ENCODE data around the gene KIAA1143. TPM values are rescaled to one million over a fixed set of nuclear protein-coding genes. Genes with fewer than 3 reads are reported as not detected.
A peak's percentile ranks its signal among the peaks of the same experiment; 100 is the strongest.

Gene KIAA1143
- polyA plus RNA-seq, 1 experiment = 19.6 TPM

DNA sequence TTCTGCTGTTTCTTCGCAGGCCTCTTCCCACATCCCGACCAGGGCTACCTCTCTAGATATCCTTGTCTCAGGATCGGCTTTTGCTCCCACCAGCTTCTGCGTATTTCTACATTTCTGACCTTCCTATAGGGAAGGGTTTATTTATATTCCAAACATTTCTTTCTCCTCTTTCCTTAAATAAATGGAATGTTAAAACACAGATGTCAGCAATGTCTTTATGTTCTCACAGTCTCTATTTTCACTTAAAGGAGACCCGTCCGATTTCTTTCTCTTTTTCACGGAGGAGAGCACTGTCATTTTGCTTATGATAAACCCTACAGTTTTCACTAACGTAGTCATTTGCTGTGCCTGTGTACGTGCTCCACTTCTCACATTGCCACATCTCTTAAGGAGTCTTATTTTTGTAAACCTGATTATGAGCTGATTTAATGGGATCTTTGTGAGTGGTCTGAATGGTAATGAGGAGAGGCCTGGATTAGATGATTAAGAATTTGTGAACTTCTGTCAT, 805 bp upstream of the KIAA1143 start:
- CTCF ChIA-PET = interaction anchor here (0.8 to 1.4 kb wide), 2 partner anchors 10 to 152 kb away, joined by 3 read pairs; no protein-coding TSS in a partner anchor

DNA sequence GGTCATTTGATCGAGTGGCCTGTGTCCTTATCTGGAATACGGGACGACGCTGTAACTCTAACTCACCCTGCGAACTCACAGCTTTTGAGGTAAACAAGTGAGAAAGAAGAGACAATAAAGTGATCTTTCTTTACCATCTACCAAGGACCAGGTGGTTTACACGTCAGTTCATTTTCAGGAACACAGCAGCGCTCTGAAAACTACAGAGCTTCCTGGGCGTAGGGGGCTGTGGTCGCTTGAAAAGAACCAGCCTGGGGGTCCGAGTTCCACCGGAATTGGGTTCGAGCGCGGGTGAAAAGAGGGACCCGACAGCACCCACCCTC, 357 bp downstream of the KIAA1143 start:
- ChIA-PET CTCF (interaction anchor here (1.4 kb wide), 1 partner anchor 11 kb away, joined by 3 read pairs; no protein-coding TSS in a partner anchor), POLR2A (interaction anchor here (1.5 to 1.8 kb wide), 2 partner anchors 31 to 49 kb away, joined by 6 to 7 read pairs; partner anchors contain the start of genes ZNF501 and ZNF502)
- no peak for DNase-seq (ENCODE audit: low read depth, low spot score)
- Histone ChIP-seq H3K27me3 (ENCODE audit: control insufficient read depth, insufficient read depth, low read length) (no peaks in the 10 kb centered on the region), H3K27ac (ENCODE audit: low read depth, low read length) (peak overlapping the region; percentile 39), H3K9me3 (ENCODE audit: control insufficient read depth, insufficient read depth, low read length) (peaks cover 15% of the 10 kb centered on the region), H3K4me3 (ENCODE audit: low read depth, low read length) (peak overlapping the region; percentile 85)
- TF ChIP-seq, protein P1, sequence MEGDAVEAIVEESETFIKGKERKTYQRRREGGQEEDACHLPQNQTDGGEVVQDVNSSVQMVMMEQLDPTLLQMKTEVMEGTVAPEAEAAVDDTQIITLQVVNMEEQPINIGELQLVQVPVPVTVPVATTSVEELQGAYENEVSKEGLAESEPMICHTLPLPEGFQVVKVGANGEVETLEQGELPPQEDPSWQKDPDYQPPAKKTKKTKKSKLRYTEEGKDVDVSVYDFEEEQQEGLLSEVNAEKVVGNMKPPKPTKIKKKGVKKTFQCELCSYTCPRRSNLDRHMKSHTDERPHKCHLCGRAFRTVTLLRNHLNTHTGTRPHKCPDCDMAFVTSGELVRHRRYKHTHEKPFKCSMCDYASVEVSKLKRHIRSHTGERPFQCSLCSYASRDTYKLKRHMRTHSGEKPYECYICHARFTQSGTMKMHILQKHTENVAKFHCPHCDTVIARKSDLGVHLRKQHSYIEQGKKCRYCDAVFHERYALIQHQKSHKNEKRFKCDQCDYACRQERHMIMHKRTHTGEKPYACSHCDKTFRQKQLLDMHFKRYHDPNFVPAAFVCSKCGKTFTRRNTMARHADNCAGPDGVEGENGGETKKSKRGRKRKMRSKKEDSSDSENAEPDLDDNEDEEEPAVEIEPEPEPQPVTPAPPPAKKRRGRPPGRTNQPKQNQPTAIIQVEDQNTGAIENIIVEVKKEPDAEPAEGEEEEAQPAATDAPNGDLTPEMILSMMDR (IDR thresholded peaks at IDR 0.05; ENCODE audit: low read depth, low read length) = no peak

More for the DNA sequence above, 805 bp upstream of the KIAA1143 start:
- POLR2A ChIA-PET = interaction anchor here (1.5 to 1.8 kb wide), 2 partner anchors 33 to 50 kb away, joined by 6 to 7 read pairs; partner anchors contain the start of genes ZNF501 and ZNF502
- H3K27me3 ChIP-seq (ENCODE audit: control insufficient read depth, insufficient read depth, low read length) = no peaks in the 10 kb centered on the region
- H3K4me3 ChIP-seq (ENCODE audit: low read depth, low read length) = peak overlapping the region; percentile 85
- H3K9me3 ChIP-seq (ENCODE audit: control insufficient read depth, insufficient read depth, low read length) = peaks cover 18% of the 10 kb centered on the region
- H3K27ac ChIP-seq (ENCODE audit: low read depth, low read length) = peak overlapping the region; percentile 24
- TF ChIP-seq, protein P1 (IDR thresholded peaks at IDR 0.05; ENCODE audit: low read depth, low read length) = no peak
- DNase-seq (ENCODE audit: low read depth, low spot score) = no peak

DNA sequence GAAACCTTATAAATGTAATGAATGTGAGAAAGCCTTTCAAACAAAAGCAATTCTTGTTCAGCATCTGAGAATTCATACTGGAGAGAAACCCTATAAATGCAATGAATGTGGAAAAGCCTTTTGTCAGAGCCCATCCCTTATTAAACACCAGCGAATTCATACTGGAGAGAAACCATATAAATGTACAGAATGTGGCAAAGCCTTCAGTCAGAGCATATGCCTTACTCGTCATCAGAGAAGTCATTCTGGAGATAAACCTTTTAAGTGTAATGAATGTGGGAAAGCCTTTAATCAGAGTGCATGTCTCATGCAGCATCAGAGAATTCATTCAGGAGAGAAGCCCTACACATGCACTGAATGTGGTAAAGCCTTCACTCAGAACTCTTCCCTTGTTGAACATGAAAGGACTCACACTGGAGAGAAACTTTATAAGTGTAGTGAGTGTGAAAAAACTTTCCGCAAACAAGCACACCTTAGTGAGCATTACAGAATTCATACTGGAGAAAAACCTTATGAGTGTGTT, 26.7 kb downstream of the KIAA1143 start:
- Histone ChIP-seq H3K4me3 (ENCODE audit: low read depth, low read length) (no peak overlapping the region), H3K27ac (ENCODE audit: low read depth, low read length) (no peak overlapping the region), H3K9me3 (ENCODE audit: control insufficient read depth, insufficient read depth, low read length) (peaks cover 46% of the 10 kb centered on the region), H3K27me3 (ENCODE audit: control insufficient read depth, insufficient read depth, low read length) (no peaks in the 10 kb centered on the region)
- TF ChIP-seq, protein P1 (IDR thresholded peaks at IDR 0.05; ENCODE audit: low read depth, low read length) = no peak
- ChIA-PET CTCF (no interaction called here), POLR2A (no interaction called here)
- DNase-seq (ENCODE audit: low read depth, low spot score) = no peak

DNA sequence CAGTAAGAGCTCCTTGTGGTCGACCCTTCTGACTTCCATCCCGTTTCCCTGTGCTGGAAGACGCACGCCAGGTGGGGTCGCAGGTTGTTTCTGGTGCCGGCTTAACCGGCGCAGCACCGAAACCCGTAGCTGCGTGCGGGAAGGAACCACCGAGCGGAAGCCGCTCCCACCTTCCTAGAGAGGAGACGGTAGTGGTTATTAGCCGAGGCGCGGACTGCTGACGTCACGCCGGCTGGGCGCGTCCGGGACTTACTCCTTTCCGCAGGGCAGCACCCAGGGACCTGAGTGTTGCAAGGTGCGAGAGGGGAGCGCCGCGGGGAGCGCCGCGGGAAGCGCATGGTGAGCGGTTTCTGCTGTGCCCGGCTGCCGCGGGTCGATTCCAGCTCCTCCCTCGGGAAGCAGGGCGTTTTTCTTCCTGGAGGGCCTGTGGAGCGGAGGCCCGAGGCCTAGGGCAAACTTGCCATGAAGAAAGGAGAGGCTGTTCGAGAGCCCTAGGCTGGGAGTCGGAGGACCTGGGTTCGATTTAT, 32.0 kb downstream of the KIAA1143 start, which contains the start of gene ZNF501:
Gene ZNF501 (plus strand): TSS at position 252 of the 527 bp plus-strand sequence. CDS start 4,787 bp downstream, outside the sequence.
- ChIA-PET POLR2A (interaction anchor here (0.6 to 1.6 kb wide), 5 partner anchors 15 to 81 kb away, joined by 4 to 18 read pairs (median 6); partner anchors contain the start of genes KIAA1143, KIF15, ZNF35 and ZNF502), CTCF (interaction anchor here (2.2 kb wide), 1 partner anchor 185 kb away, joined by 8 read pairs; no protein-coding TSS in a partner anchor)
- Histone ChIP-seq H3K4me3 (ENCODE audit: low read depth, low read length) (peak within 1 kb of the TSS; percentile 74), H3K9me3 (ENCODE audit: control insufficient read depth, insufficient read depth, low read length) (peaks cover 62% of the 10 kb centered on the region), H3K27ac (ENCODE audit: low read depth, low read length) (peak within 1 kb of the TSS; percentile 53), H3K27me3 (ENCODE audit: control insufficient read depth, insufficient read depth, low read length) (no peaks in the 10 kb centered on the region)
- peak; percentile 67 for DNase-seq (ENCODE audit: low read depth, low spot score)
- TF ChIP-seq, protein P1 (IDR thresholded peaks at IDR 0.05; ENCODE audit: low read depth, low read length) = no peak

DNA sequence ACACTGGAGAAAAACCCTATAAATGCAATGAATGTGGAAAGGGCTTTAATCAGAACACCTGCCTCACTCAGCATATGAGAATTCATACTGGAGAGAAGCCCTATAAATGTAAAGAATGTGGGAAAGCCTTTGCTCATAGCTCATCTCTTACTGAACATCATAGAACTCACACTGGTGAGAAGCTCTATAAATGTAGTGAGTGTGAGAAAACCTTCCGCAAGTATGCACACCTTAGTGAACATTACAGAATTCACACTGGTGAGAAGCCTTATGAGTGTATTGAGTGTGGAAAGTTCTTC, 39.4 kb downstream of the KIAA1143 start:
- Histone ChIP-seq H3K27me3 (ENCODE audit: control insufficient read depth, insufficient read depth, low read length) (no peaks in the 10 kb centered on the region), H3K9me3 (ENCODE audit: control insufficient read depth, insufficient read depth, low read length) (peaks cover 65% of the 10 kb centered on the region), H3K4me3 (ENCODE audit: low read depth, low read length) (no peak overlapping the region), H3K27ac (ENCODE audit: low read depth, low read length) (no peak overlapping the region)
- CTCF ChIA-PET = no interaction called here
- TF ChIP-seq, protein P1 (IDR thresholded peaks at IDR 0.05; ENCODE audit: low read depth, low read length) = no peak
- POLR2A ChIA-PET = no interaction called here
- no peak for DNase-seq (ENCODE audit: low read depth, low spot score)

Measured in AG04450 (cell line).